ENCODE data around the gene SLC30A9.

- TF ChIP-seq EZH2phosphoT487 (conservative IDR thresholded peaks at IDR 0.05; ENCODE audit: low read length) (no peak), CTCF (IDR thresholded peaks at IDR 0.05; ENCODE audit: insufficient read depth, low read length, poor library complexity, severe bottlenecking) (no peak)
Measured at GRCh38 chr4:41990365-41991111, at the start of gene SLC30A9.

Measured in SU-DHL-6 (cell line).